DND-41 (cell line): ENCODE measurements around the gene CNTNAP5.

Experiments used
- ATAC-seq: fragments of 200-7000 bp; cut with Tn5 transposase; 3 replicates; pipeline ENCODE4 v1.9.1; 2021; ENCODE audit warnings: low read depth; ENCODE audit not compliant: insufficient read depth
- DNase-seq: peaks from one replicate; pipeline ENCODE4 v3.0.0-alpha.2; 2020
- H2AFZ ChIP-seq: 2 replicates; pipeline ENCODE4 v1.6.0; 2012; ENCODE audit warnings: low read depth, low read length
- H3K27ac ChIP-seq: 2 replicates; pipeline ENCODE4 v1.5.1; 2012; ENCODE audit warnings: low read length, inconsistent platforms
- H3K27me3 ChIP-seq: fragments of 200-600 bp; sonication (generic); 2 replicates; pipeline ENCODE4 v1.6.0; 2012; ENCODE audit warnings: low read length, mild to moderate bottlenecking, inconsistent platforms; ENCODE audit not compliant: insufficient read depth, poor library complexity
- H3K36me3 ChIP-seq: 2 replicates; pipeline ENCODE4 v1.5.1; 2012; ENCODE audit warnings: low read length, inconsistent platforms; ENCODE audit not compliant: insufficient read depth
- H3K4me1 ChIP-seq: 2 replicates; pipeline ENCODE4 v1.5.1; 2012; ENCODE audit warnings: mild to moderate bottlenecking, low read length; ENCODE audit not compliant: insufficient read depth
- H3K4me2 ChIP-seq: 2 replicates; pipeline ENCODE4 v1.6.0; 2012; ENCODE audit warnings: mild to moderate bottlenecking, moderate library complexity, low read length, inconsistent platforms; ENCODE audit not compliant: insufficient read depth
- H3K4me3 ChIP-seq, 2 experiments: fragments of 200-600 bp in 1 of 2; shearing (Covaris generic) in 1 of 2; 2 replicates each; pipeline ENCODE4 v1.5.1; 2012 to 2016; ENCODE audit warnings: inconsistent platforms in 2 of 2, low read length in 2 of 2, mild to moderate bottlenecking in 2 of 2, low read depth in 1 of 2, moderate library complexity in 1 of 2
- H3K79me2 ChIP-seq: 2 replicates; pipeline ENCODE4 v1.6.0; 2012; ENCODE audit warnings: low read length, inconsistent platforms; ENCODE audit not compliant: insufficient read depth
- H3K9ac ChIP-seq: 2 replicates; pipeline ENCODE4 v1.6.0; 2012; ENCODE audit warnings: low read depth, mild to moderate bottlenecking, inconsistent platforms, low read length, moderate library complexity
- H3K9me3 ChIP-seq: 2 replicates; pipeline ENCODE4 v1.5.1; 2012; ENCODE audit warnings: low read length, moderate library complexity, mild to moderate bottlenecking, inconsistent platforms; ENCODE audit not compliant: insufficient read depth, severe bottlenecking
- H4K20me1 ChIP-seq: 2 replicates; pipeline ENCODE4 v1.6.0; 2012; ENCODE audit warnings: low read length; ENCODE audit not compliant: insufficient read depth
- CTCF ChIP-seq: IDR thresholded peaks from 2 replicates; pipeline ENCODE4 v1.5.1; 2012; ENCODE audit warnings: borderline replicate concordance, low read length, moderate library complexity, mild to moderate bottlenecking; ENCODE audit not compliant: poor library complexity, severe bottlenecking; ENCODE audit errors: extremely low read depth
- EZH2 ChIP-seq: IDR thresholded peaks from 3 replicates; pipeline ENCODE4 v1.6.1; 2012; ENCODE audit warnings: borderline replicate concordance, low read depth, mild to moderate bottlenecking, moderate library complexity, low read length, inconsistent platforms; ENCODE audit not compliant: severe bottlenecking

The CNTNAP5 gene

GRCh38 chr2:124283096-124283495, 258.0 kb downstream of the CNTNAP5 start:
- Histone ChIP-seq H3K36me3 (no peaks in the 10 kb centered on the region), H3K27ac (no peak overlapping the region), H3K9me3 (no peaks in the 10 kb centered on the region), H3K4me3 (no peak overlapping the region), H4K20me1 (no peaks in the 10 kb centered on the region), H3K27me3 (no peaks in the 10 kb centered on the region), H3K9ac (no peak overlapping the region), H3K4me1 (no peaks in the 10 kb centered on the region), H3K79me2 (no peaks in the 10 kb centered on the region), H3K4me2 (no peak overlapping the region), H2AFZ (no peak overlapping the region)
- ATAC-seq (no peak), DNase-seq (no peak)
- TF ChIP-seq EZH2 (no peak), CTCF (no peak)

- Histone ChIP-seq H4K20me1 (no peaks in the 10 kb centered on the region), H2AFZ (no peak overlapping the region)
- ATAC-seq: no peak
Measured at GRCh38 chr2:124286089-124286783, 261.1 kb downstream of the CNTNAP5 start.

GRCh38 chr2:124289060-124289459, 264.0 kb downstream of the CNTNAP5 start:
- Histone ChIP-seq H3K27ac (no peak overlapping the region), H4K20me1 (no peaks in the 10 kb centered on the region), H3K36me3 (no peaks in the 10 kb centered on the region), H3K4me2 (no peak overlapping the region), H3K9me3 (no peaks in the 10 kb centered on the region), H2AFZ (no peak overlapping the region), H3K27me3 (no peaks in the 10 kb centered on the region), H3K4me3 (no peak overlapping the region), H3K4me1 (no peaks in the 10 kb centered on the region), H3K9ac (no peak overlapping the region), H3K79me2 (no peaks in the 10 kb centered on the region)
- no peak for TF ChIP-seq EZH2
- DNase-seq (no peak), ATAC-seq (no peak)

More at GRCh38 chr2:124286089-124286783, 261.1 kb downstream of the CNTNAP5 start:
- no peak overlapping the region for H3K27ac ChIP-seq
- H3K9ac ChIP-seq: no peak overlapping the region
- no peaks in the 10 kb centered on the region for H3K9me3 ChIP-seq
- no peaks in the 10 kb centered on the region for H3K4me1 ChIP-seq
- H3K27me3 ChIP-seq: no peaks in the 10 kb centered on the region
- no peaks in the 10 kb centered on the region for H3K79me2 ChIP-seq
- no peak overlapping the region for H3K4me3 ChIP-seq
- H3K4me2 ChIP-seq: no peak overlapping the region
- no peaks in the 10 kb centered on the region for H3K36me3 ChIP-seq
- DNase-seq: no peak
- no peak for TF ChIP-seq EZH2
- TF ChIP-seq CTCF: no peak

- no peak for DNase-seq
- Histone ChIP-seq H3K27ac (no peak overlapping the region), H3K4me3 (no peak overlapping the region), H3K36me3 (no peaks in the 10 kb centered on the region), H3K9me3 (no peaks in the 10 kb centered on the region), H3K4me2 (no peak overlapping the region), H3K79me2 (no peaks in the 10 kb centered on the region), H3K9ac (no peak overlapping the region), H2AFZ (no peak overlapping the region), H3K27me3 (no peaks in the 10 kb centered on the region), H3K4me1 (no peaks in the 10 kb centered on the region), H4K20me1 (no peaks in the 10 kb centered on the region)
- TF ChIP-seq EZH2 (no peak), CTCF (no peak)
- no peak for ATAC-seq
Measured at GRCh38 chr2:124289615-124290014, 264.5 kb downstream of the CNTNAP5 start.
